Central memory CD4-positive, alpha-beta T cell (primary cell): ENCODE measurements around the gene MBP.
A peak's percentile ranks its signal among the peaks of the same experiment; 100 is the strongest.
"Not testable (repeated sequence)": the region's sequence is repeated elsewhere in the genome, so short reads cannot be mapped to it uniquely, and the experiment has no call there.

ENCODE experiments used
- DNase-seq: peaks from one replicate; pipeline ENCODE4 v3.0.0; 2022

The MBP gene

DNA sequence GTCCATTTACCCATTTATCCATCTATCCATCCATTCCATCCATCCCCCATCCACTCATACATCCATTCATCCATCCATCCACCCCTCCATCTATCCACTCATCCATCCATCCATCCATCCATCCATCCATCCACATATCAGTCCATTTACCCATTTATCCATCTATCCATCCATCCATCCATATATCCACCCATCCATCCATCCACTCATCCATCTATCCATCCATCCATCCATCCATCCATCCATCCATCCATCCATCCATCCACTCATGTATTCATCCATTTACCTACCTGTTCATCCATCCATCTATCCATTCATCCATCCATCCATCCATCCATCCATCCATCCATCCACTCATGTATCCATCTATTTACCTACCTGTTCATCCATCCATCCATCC lies 113.9 kb downstream of the MBP start:
- DNase-seq = not testable (repeated sequence)

DNA sequence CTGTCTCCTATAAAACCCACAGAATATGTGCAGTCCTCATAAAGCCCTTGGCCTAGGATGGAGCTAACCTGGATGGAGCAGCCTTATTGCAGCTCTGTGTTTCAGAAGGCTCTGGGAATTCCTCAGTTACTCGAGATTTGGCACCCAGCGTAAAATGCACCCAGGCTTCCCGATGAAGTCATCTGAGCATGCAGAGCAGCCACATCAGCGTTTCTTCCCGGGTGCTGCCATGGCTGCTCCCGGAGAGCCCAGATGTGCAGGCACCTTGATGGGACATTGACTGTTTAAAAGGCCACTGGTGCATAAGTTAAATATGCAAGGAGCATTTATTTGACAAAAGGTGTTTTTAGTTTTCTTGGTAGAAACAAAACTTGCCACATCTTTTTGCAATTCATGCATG lies 115.2 kb downstream of the MBP start:
- no peak for DNase-seq

DNA sequence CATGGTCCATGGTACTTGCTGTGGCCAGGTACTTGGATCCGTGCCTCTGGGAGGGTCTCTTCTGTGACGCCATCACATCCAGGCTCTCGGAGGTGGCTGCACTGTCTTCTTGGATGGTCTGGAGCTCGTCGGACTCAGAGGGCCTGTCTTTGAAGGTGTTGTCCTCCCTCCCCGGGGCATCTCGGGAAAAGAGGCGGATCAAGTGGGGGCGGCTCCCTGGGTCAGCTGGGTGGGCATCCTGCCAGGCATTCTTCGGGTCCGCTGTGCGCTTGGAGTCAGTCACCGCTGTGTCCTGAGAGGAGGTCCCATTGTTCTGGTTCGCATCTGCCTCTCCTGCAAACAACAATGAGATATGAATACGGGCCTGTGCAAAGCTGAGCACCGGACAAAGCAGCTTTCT lies 115.6 kb downstream of the MBP start:
- DNase-seq = no peak

GRCh38 chr18:77015771-77016710 lies 116.5 kb downstream of the MBP start:
- DNase-seq = no peak

GRCh38 chr18:77015169-77015568 lies 117.4 kb downstream of the MBP start:
- no peak for DNase-seq

GRCh38 chr18:77014538-77014937 lies 118.0 kb downstream of the MBP start:
- DNase-seq = no peak

DNA sequence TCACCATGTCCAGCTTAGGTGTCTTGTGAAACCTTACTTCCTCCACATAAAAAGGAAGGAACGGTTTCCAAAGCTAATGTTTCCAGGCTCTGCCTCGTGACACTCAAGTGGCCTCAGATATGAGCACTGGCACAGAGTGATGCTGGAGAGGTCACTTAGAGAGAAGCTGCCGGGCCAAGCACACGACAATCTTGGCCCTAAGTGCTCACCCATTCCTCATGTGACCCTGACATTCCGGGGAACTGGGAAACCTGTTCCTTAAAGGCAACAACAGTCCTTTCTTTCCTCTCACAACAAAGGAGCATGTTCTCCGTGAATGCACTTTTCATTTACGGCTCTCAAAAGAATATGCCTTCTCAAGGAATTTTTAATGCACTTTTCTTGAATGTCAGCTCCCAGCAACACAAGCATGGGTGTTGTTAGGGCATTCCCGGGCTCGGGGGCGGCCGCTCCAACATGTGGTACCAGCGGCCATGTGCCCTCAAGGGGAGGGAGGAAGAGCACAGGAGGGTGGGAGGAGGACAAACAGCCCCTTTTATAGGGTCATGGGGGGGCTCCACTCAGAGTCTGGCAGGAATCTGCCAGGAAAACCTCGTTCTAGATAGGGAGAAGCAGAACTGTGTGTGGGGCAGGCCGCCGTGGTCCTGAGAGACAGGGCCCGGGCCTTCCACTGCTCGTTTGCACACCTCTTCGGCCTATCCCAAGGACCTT lies 118.6 kb downstream of the MBP start:
- no peak for DNase-seq

GRCh38 chr18:77012806-77013541 lies 119.6 kb downstream of the MBP start:
- DNase-seq = no peak

DNA sequence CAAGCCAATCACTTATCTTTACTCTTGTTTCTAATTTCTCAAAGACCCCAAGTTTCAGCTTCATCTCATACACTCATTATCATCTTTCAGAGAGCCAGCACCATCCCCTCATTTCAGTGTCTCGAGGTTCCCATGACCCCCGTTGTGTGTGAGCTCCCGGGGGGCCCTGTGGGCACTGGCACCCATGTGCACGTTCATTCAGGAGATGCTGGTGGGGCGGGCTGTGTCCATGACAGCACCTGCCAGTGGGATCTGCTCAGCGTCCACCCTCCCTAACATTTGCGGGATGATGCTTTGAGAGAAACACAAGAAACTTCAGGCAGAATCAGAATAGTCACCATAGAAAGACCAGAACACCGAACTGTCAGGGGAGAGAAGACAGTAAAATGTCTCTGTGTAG lies 120.5 kb downstream of the MBP start:
- no peak for DNase-seq

- DNase-seq = no peak
Observed at GRCh38 chr18:77009675-77010074, 122.9 kb downstream of the MBP start.

DNA sequence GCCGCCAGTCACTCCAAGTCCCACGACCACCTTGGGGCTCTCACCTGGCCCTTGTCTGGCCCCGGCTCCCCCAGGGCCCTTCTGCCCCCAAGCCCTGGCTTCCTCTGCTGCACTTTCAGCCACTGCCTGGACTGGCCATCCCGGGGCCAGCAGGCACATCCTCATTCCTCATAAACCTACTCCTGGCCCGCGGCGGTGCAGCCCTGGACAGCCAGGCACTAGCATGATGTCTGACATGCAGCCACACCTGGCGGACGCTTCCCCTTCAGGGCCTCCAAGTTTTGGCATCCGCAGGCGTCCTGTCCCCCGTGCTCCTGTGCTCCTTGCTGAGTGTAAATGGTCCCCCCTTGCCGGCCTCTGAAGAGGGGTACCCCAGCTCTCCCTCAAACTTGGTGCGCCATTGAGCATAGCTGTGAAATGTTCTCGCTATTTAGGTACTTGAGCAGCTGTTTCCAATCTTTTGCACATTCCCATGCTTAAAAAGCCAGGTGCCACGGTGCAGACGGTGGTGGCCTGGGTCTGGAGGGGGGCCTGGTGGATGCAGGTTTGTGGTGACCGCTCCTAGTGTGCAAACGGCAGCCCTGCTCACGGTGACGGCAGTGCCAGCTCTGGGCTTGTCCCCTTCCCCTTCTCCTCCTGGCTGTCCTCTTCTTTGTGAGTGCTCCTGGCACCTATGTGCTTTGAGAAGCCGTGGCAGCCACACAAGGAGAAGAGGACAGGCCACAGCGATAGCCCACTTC lies 123.8 kb downstream of the MBP start:
- DNase-seq = no peak

- no peak for DNase-seq
Observed at GRCh38 chr18:77008006-77008405, 124.6 kb downstream of the MBP start.

DNA sequence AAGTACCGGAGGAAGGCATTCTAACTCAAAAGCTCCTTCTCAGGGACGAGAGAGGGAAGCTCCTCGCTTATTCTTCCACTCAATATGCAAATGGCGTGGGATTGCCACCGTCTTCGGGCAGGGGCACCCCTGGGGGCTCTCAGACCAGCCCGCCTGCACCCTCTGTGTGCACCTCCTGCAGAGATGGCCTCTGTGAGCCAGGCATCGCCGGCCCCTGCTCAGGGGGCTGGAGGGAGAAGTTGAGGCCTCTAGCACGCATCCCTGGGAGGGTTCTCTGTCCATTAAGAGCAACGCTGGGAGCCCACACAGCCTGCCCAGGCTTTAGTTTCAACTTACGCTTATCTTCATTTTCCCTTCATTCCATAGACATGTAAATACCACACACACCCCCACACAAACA lies 125.3 kb downstream of the MBP start:
- no peak for DNase-seq

DNA sequence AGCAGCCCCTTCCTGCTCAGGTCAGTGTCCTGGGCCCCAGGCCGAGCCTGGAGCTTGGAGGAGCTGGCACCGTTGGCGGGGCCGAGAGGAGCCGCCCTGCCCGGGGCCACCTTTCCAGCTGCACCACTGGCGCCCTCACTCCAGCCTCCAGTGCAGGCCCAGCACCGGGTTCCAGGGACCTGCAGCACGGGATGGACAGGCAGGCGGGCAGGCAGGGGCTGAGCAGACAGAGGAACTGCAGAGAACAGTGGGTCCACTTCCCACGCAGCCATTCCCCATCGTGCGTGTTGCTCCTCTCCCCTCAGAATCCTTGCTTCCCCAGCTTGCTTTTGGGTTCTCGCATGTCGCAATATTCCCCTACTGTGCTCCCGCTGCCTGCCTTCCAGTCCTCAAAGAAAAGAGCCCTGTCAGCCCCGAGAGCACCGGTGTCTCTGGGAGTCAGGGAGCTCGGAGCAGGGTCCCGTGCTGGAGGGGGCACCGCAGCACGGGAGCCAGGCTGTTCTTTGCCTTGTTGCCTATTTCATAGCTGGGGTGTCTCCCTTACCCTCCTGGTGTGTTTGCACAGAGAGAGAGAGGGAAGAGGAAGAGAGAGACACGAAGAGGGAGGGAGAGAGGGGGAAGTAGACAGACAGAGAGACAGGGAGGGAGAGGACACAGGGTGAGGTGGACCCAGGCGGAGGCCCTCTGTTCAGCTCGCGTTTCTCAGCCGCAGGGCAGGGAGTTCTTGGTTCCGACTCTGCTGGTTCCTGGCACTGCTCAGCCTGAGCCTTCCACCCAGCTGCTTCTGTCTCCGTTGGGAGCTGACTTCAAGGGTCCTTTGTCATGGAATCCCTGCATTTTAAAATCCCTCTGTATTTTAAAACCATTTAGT lies 126.0 kb downstream of the MBP start:
- DNase-seq = no peak

DNA sequence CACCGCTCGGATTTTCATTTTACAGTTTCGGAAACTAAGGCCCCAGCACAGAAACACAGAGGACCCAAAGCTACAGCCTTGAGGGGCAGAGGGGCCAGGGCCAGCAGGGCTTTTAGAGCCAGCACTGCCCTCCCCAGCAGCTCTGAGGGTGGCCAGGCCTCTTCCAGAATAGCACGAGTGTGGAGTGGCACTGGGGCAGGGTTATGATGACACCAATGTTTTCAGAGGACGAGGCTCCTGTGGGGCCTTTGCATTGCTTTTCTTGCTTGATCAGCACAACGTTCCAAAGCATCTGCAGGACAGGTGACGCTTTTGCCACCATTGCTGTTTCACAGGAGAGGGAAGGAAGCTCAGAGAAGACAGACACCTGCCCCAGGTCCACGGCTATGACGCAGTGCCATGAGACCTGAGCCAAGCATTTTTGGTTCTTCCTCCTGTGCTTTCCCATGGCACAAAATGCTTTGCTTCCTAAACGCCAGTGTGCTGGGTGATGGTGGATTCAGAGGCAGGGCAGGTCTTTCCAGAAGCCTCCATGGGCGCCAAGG lies 126.9 kb downstream of the MBP start:
- no peak for DNase-seq

- DNase-seq = peak; percentile 17
Observed at GRCh38 chr18:77004555-77005380, 127.8 kb downstream of the MBP start.

- no peak for DNase-seq
Observed at GRCh38 chr18:77003316-77003715, 129.3 kb downstream of the MBP start.

GRCh38 chr18:77002496-77002895 lies 130.1 kb downstream of the MBP start:
- DNase-seq = no peak

GRCh38 chr18:77001979-77002378 lies 130.6 kb downstream of the MBP start:
- no peak for DNase-seq

GRCh38 chr18:77001041-77001440 lies 131.5 kb downstream of the MBP start:
- no peak for DNase-seq
